Erythroblast (primary cell): ENCODE data around the gene ANK2.

Experiments
- GATA1 ChIP-seq: IDR thresholded peaks from 2 replicates; pipeline ENCODE4 v1.6.1; 2011; ENCODE audit warnings: low read depth, mild to moderate bottlenecking, control low read depth, low read length, moderate library complexity
- POLR2A ChIP-seq: IDR thresholded peaks from 2 replicates; pipeline ENCODE4 v1.6.1; 2011; ENCODE audit warnings: mild to moderate bottlenecking, low read length

DNA sequence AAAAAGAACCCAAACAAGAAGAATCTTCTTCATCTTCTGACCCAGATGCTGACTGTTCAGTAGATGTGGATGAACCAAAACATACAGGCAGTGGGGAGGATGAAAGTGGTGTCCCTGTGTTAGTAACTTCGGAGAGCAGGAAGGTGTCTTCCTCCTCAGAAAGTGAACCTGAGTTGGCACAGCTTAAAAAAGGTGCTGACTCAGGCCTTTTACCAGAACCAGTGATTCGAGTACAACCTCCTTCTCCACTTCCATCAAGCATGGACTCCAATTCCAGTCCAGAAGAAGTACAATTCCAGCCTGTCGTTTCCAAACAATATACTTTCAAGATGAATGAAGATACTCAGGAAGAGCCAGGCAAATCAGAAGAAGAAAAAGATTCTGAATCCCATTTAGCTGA is 307.0 kb downstream of the ANK2 start:
- TF ChIP-seq POLR2A (no peak), GATA1 (no peak)
